Lower leg skin (tissue), 3 donors: ENCODE data around the gene EPHX1.

Experiments
- POLR2A ChIP-seq, 2 donors: fragments of 450-650 bp; IDR thresholded peaks; one replicate each; pipeline ENCODE4 v1.6.1; 2016 to 2017; ENCODE audit warnings: antibody characterized with exemption in 2 of 2, mild to moderate bottlenecking in 1 of 2, moderate library complexity in 1 of 2
- TF ChIP-seq, protein P1 (sequence below), 3 donors: fragments of 450-650 bp; IDR thresholded peaks; one replicate each; pipeline ENCODE4 v1.5.1; 2016; ENCODE audit warnings: antibody characterized with exemption in 3 of 3, mild to moderate bottlenecking in 3 of 3, moderate library complexity in 2 of 3

- TF ChIP-seq, protein P1, sequence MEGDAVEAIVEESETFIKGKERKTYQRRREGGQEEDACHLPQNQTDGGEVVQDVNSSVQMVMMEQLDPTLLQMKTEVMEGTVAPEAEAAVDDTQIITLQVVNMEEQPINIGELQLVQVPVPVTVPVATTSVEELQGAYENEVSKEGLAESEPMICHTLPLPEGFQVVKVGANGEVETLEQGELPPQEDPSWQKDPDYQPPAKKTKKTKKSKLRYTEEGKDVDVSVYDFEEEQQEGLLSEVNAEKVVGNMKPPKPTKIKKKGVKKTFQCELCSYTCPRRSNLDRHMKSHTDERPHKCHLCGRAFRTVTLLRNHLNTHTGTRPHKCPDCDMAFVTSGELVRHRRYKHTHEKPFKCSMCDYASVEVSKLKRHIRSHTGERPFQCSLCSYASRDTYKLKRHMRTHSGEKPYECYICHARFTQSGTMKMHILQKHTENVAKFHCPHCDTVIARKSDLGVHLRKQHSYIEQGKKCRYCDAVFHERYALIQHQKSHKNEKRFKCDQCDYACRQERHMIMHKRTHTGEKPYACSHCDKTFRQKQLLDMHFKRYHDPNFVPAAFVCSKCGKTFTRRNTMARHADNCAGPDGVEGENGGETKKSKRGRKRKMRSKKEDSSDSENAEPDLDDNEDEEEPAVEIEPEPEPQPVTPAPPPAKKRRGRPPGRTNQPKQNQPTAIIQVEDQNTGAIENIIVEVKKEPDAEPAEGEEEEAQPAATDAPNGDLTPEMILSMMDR (IDR thresholded peaks at IDR 0.05) = no peak
- no peak for TF ChIP-seq POLR2A (IDR thresholded peaks at IDR 0.05)
Measured at GRCh38 chr1:225838793-225839192, 28.9 kb downstream of the EPHX1 start.
